SW480 (cell line): ENCODE results near the gene GAK.
"Not testable (repeated sequence)": the region's sequence is repeated elsewhere in the genome, so short reads cannot be mapped to it uniquely, and the experiment has no call there.

Experiments
- DNase-seq: peaks from one replicate; pipeline ENCODE4 v3.0.0-alpha.2; 2016; ENCODE audit warnings: low spot score

GAK gene

GRCh38 chr4:926538-926937, 5.6 kb downstream of the GAK start:
- no peak for DNase-seq

DNA sequence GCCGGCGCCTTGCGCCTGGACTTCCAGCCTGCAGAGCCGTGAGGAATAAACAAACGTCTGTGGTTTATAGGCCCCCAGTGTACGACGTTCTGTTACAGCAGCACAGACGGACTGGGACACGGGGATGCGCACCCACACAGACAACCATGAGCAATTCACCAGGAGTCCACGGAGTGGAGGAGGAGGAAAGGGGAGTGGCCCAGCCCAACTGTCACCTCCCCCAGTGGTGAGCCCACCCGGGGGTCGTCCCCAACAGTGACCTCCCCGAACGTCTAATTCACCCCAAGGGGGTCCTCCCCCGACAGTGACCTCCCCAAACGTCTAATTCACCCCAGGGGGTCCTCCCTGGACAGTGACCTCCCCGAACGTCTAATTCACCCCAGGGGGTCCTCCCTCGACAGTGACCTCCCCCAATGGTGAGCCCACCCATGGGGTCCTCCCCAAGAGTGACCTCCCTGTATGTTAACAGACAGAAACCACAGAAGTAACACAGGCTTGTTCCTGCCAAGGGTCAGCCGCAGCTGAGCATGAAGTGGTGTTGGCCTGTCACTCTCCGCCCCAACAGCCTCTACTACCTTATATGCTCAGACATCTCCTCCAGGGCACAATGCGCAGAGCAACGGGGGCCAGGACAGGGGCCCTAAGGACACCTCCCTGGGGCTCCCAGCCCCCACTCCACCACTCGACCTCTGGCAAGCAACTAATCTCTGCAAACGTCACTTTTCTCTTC, 6.2 kb downstream of the GAK start:
- no peak for DNase-seq

- DNase-seq: no peak
Measured at GRCh38 chr4:925171-925570, 6.9 kb downstream of the GAK start.

- no peak for DNase-seq
Measured at GRCh38 chr4:924107-925096, 7.7 kb downstream of the GAK start.

DNA sequence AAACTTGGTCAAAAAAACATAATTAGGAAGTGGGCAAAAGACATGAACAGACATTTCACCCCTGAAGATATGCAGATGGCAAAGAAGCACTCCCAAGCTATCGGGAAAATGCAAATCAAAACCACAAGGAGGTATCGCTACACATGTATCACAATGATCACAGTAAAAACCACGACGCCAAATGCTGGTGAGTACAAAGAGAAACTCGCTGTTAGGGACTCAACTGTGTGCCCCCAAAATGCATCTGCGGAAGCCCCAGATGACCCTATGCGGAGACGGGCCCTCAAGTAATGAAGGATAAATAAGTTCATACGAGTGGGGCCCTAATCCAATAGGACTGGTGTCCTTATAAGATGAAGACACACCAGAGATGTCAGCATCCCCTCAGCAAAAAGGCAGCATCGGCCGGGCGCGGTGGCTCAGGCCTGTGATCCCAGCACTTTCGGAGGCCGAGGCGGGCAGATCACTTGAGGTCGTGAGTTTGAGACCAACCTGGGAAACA, 10.2 kb downstream of the GAK start:
- no peak for DNase-seq

DNA sequence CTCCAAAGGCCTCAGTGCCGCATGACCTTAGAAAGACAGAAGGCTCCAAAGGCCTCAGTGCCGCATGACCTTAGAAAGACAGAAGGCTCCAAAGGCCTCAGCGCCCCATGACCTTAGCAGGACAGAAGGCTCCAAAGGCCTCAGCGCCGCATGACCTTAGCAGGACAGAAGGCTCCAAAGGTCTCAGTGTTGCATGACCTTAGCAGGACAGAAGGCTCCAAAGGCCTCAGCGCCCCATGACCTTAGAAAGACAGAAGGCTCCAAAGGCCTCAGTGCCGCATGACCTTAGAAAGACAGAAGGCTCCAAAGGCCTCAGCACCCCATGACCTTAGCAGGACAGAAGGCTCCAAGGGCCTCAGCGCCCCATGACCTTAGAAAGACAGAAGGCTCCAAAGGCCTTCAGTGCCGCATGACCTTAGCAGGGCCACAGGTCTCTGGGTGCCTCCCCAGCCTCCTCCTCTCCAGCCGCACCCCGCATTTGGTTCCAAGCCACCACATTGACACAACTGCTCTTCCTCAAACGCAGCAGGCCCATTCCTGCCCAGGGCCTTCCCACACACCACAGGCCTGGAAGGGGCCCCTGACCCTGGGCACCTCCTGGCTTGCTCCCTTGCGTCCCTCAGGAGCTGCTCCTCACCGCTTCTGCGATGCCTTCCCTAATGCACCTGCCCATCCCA, 13.0 kb downstream of the GAK start:
- DNase-seq: not testable (repeated sequence)

DNA sequence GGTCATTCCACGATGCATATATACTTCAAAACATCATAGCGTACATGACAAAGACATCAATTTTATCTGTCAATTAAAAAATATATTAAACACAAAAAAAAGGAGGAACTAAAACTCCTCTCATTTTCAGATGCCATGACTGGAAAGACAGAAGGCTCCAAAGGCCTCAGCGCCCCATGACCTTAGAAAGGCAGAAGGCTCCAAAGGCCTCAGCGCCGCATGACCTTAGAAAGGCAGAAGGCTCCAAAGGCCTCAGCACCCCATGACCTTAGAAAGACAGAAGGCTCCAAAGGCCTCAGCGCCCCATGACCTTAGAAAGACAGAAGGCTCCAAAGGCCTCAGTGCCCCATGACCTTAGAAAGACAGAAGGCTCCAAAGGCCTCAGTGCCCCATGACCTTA, 13.5 kb downstream of the GAK start:
- DNase-seq: not testable (repeated sequence)

DNA sequence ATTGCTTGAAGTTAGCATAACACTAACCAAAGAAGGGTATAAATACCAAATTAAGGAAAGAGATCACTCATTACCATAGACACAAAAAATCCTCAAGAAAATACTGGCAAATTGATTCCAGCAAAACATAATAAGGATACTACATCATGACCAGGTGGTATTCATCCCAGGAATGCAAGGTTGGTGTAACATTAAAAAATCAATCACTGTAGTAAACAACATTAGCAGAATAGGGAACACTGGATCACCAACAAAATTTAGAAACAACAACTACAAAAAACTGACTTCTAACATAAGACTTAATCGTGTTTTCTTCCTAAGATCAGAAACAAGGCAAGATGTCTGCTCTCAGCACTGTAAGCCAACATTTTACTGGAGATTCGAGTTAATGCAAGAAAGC, 14.1 kb downstream of the GAK start:
- DNase-seq: no peak

DNA sequence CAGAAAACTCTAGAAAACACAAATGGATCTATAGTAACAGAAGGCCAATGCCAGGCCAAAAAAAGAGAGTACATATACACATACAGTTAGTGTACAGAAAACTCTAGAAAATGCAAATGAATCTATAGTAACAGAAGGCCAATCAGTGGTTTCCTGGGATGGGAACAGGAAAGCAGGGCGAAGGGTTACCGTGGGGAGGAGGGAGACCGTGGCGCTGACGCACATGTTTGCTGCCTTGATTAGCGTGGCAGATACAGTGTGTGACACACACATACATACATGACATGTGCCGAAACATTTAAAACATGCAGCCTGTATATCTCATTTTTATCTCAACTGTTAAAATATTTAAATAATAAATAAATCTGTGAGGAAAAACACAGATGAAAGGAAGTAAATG, 14.7 kb downstream of the GAK start:
- DNase-seq: no peak

- no peak for DNase-seq
Measured at GRCh38 chr4:915595-915994, 16.5 kb downstream of the GAK start.

DNA sequence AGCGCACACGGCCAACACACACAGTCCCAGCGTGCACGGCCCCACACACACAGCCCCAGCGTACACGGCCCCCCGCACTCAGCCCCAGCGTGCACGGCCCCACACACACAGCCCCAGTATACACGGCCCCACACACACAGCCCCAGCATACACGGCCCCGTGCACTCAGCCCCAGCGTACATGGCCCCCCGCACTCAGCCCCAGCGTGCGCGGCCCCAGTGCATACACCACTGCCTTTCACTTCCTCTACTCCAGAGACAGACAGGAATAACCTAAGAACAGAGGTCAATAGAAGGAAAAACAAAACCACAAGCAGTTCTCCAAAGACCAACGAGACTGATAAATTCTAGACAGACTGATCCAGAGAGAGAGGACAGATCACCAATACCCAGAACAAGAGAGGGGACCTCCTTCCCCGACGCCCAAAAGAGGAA, 17.1 kb downstream of the GAK start:
- no peak for DNase-seq

DNA sequence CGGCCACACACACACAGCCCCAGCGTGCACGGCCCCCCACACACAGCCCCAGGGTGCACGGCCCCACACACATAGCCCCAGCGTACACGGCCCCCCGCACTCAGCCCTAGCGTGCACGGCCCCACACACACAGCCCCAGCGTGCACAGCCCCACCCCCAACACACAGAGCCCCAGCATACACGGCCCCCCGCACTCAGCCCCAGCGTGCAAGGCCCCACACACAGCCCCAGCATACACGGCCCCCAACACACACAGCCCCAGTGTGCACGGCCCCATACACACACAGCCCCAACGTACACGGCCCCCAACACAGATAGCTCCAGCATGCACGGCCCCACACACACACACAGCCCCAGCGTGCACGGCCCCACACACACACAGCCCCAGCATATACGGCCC, 17.6 kb downstream of the GAK start:
- no peak for DNase-seq

DNA sequence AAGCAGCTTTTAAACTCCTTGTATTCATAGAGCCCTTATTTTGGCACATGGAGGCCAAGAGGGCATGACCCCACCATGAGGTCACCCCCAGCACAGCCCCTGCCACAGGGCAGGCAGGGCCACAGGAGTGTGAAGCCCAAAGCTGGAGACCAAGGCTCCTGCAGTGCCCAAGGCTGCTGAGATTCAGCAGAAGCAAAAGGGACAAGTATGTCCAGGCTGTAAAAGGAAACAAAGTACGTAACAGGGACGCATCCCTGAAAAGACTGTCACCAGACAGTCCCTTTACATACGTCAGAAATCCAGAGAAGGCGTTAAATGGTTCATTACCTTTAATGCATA, 18.9 kb downstream of the GAK start:
- no peak for DNase-seq

DNA sequence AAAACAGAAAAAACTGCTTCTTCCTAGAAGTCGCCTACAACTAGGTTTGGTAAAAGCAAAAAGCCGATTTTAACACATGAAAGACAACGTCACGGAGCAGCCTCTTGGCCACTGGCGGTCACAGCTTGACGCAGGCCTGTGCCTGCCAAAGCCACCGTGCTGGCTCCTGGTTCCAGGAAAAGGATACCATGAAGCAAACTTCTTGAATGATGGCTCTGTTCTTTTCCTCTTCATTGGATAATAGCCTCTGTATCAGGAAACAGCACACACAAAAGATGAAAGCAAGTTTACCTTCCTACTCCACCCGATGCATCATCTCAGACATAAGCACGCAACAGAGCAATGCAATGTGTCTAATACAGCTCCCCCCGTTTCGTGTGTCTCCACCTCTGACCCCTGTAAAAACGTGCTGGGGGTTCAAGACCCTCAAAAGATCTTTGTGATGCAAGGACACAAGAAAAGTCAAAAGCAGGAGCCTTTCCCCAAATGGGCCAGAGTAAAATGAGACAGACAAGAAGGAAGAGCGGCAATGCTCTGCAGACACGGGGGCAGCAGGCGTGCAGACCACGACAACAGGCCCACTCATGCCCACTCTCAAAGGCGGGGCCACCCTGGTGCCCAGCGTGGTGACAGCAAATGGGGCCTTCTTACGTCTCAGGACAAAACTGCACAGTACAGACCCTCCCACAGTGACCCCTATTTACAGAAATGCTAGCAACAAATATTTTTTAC, 19.4 kb downstream of the GAK start:
- DNase-seq: peak; percentile 94

GRCh38 chr4:911871-912490, 20.1 kb downstream of the GAK start:
- peak; percentile 60 for DNase-seq

DNA sequence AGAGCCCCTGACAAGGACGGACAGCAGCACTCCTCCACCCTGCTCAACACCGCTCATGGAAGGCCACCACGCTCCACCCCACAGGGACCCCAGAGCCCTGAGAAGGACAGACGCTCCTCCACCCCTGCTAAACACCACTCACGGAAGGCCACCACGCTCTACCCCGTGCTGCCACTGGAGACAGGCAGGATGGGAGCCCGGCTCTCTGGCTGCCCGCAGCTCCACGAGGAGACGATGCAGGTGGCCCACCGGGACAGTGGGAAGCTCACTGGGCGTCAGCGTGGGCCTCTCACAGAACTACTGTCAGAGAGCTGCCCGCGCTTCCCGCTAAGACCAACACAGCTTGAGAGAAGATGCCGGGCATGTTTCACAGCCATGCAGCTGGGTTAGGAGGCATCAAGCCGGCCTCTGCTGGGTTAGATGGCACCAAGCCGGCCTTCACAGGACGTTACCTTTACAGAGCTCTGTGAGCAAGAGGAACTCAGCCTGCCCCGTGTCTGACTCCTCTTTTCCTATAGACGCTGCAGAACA, 20.8 kb downstream of the GAK start:
- DNase-seq: no peak

GRCh38 chr4:910366-911091, 21.6 kb downstream of the GAK start:
- DNase-seq: no peak

- no peak for DNase-seq
Measured at GRCh38 chr4:909821-910220, 22.3 kb downstream of the GAK start.

DNA sequence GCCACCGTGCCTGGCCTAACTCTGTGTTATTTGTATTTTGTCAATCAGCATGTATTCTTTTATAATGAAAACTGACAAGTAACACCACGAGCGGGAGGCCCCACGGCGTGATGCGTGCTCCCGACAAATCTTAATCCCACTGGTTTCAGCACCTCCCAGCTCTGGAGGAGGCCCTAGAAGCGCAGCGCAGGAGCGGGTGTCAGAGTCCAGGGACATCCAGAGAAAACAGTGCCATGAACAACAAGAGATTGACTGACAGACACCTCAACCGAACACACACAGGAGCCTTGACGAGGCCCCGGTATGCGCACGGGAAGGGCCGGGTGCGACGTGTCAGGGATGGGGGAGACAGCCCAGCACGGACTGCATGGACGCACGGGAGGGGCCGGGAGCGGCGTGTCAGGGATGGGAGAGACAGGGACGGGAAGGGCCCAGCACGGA, 23.0 kb downstream of the GAK start:
- no peak for DNase-seq

- no peak for DNase-seq
Measured at GRCh38 chr4:907691-908425, 24.3 kb downstream of the GAK start.
